ENCODE measurements around the gene MYLK. TPM values are rescaled to one million over a fixed set of nuclear protein-coding genes. Genes with fewer than 3 reads are reported as not detected.
A peak's percentile ranks its signal among the peaks of the same experiment; 100 is the strongest.

Gene MYLK
- total and polyA plus RNA-seq, 11 donors, result 3.2 to 20.7 (median 12.4) TPM

DNA sequence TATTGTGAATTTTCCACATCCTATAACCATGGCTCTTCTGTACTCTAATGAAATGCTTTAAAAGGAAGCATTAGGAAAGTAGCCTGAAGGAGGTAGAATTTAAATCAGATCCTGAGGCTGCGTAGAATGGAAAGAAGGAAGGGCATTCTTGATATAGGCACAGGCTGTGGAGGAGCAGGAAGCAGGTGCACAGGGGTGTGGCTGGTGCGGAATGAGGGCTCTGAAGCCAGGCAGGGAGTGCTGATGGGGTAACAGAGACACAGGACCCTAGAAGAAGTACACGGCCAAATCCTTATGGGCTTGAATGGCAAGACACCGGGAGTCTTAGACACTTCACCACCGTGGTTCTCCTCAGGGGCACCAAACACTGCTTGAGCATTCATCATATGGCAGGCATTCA is 97.0 kb downstream of the MYLK start:
- Histone ChIP-seq H3K9me3 (no peaks in the 10 kb centered on the region), H3K4me3 (no peak overlapping the region), H3K4me1 (peaks cover 0 to 8% (median 0%) of the 10 kb centered on the region in 12 donors), H3K27me3 (no peaks in the 10 kb centered on the region), H3K27ac (no peak overlapping the region), H3K36me3 (no peaks in the 10 kb centered on the region)
- WGBS, 4 donors, result 90 to 92% (median 92%) methylated on average over 5 of the region's 5 CpGs
- TF ChIP-seq, protein P1, sequence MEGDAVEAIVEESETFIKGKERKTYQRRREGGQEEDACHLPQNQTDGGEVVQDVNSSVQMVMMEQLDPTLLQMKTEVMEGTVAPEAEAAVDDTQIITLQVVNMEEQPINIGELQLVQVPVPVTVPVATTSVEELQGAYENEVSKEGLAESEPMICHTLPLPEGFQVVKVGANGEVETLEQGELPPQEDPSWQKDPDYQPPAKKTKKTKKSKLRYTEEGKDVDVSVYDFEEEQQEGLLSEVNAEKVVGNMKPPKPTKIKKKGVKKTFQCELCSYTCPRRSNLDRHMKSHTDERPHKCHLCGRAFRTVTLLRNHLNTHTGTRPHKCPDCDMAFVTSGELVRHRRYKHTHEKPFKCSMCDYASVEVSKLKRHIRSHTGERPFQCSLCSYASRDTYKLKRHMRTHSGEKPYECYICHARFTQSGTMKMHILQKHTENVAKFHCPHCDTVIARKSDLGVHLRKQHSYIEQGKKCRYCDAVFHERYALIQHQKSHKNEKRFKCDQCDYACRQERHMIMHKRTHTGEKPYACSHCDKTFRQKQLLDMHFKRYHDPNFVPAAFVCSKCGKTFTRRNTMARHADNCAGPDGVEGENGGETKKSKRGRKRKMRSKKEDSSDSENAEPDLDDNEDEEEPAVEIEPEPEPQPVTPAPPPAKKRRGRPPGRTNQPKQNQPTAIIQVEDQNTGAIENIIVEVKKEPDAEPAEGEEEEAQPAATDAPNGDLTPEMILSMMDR (IDR thresholded peaks at IDR 0.05), result no peak
- TF ChIP-seq POLR2A (IDR thresholded peaks at IDR 0.05), result no peak
- no peak for DNase-seq
- ATAC-seq, result no peak
- intact Hi-C loops (cut with DNase I), result no loop called here

DNA sequence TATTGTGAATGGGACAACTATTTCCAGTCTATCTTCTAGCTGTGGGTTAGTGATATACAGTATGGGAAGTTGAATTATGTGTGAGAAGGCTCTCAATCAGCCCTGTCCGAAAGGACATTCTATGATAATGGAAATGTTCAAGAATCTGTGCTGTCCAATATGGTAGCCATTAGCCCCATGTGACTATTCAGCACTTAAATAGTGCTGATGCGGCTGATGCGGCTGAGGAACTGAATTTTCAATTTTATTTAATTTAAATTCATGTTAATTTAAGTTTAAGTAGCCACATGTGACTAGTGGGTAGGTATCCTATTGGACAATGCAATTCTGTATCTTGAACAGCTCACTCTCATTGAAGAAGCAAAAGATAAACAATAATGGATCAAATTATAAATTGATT is 98.5 kb downstream of the MYLK start:
- no peak for DNase-seq
- 97 to 100% (median 99%) methylated on average over 3 of the region's 3 CpGs for whole genome bisulfite sequencing, 4 donors
- intact Hi-C loops (cut with DNase I), result no loop called here
- no peak for ATAC-seq
- Histone ChIP-seq H3K9me3 (no peaks in the 10 kb centered on the region), H3K27me3 (no peaks in the 10 kb centered on the region), H3K36me3 (no peaks in the 10 kb centered on the region), H3K4me3 (no peak overlapping the region), H3K27ac (no peak overlapping the region), H3K4me1 (peaks cover 0 to 8% (median 0%) of the 10 kb centered on the region in 12 donors)
- TF ChIP-seq, protein P1 (IDR thresholded peaks at IDR 0.05), result no peak
- TF ChIP-seq POLR2A (IDR thresholded peaks at IDR 0.05), result no peak

GRCh38 chr3:123783811-123784210 is 100.3 kb downstream of the MYLK start:
- H3K36me3 ChIP-seq, result no peaks in the 10 kb centered on the region
- peaks cover 0 to 8% (median 0%) of the 10 kb centered on the region in 12 donors for H3K4me1 ChIP-seq
- DNase-seq, result no peak
- TF ChIP-seq, protein P1 (IDR thresholded peaks at IDR 0.05), result no peak
- no peak for TF ChIP-seq POLR2A (IDR thresholded peaks at IDR 0.05)
- ATAC-seq, result peak in 3 of 4 donors; percentile 20 to 80 (median 49)
- WGBS, 4 donors, result 42 to 57% (median 47%) methylated on average over 4 of the region's 4 CpGs
- peak overlapping the region in 4 of 12 donors; percentile 2 to 20 (median 14) for H3K27ac ChIP-seq
- H3K27me3 ChIP-seq, result no peaks in the 10 kb centered on the region
- H3K9me3 ChIP-seq, result no peaks in the 10 kb centered on the region
- intact Hi-C loops (cut with DNase I), result no loop called here
- H3K4me3 ChIP-seq, result no peak overlapping the region

GRCh38 chr3:123783050-123783689 is 101.0 kb downstream of the MYLK start:
- H3K27ac ChIP-seq, result peak overlapping the region in 1 of 12 donors; percentile 2
- 68 to 83% (median 76%) methylated on average over 1 of the region's 1 CpG for WGBS, 4 donors
- H3K27me3 ChIP-seq, result no peaks in the 10 kb centered on the region
- no peaks in the 10 kb centered on the region for H3K9me3 ChIP-seq
- ATAC-seq (no peak), DNase-seq (no peak)
- no peaks in the 10 kb centered on the region for H3K36me3 ChIP-seq
- H3K4me3 ChIP-seq, result no peak overlapping the region
- peaks cover 0 to 8% (median 0%) of the 10 kb centered on the region in 12 donors for H3K4me1 ChIP-seq
- intact Hi-C loops (cut with DNase I), result no loop called here
- TF ChIP-seq POLR2A (IDR thresholded peaks at IDR 0.05), result no peak
- TF ChIP-seq, protein P1 (IDR thresholded peaks at IDR 0.05), result no peak
